ENCODE data around the gene SAP25.
"Not testable (repeated sequence)": the region's sequence is repeated elsewhere in the genome, so short reads cannot be mapped to it uniquely, and the experiment has no call there.

- TF ChIP-seq EZH2 (IDR thresholded peaks at IDR 0.05; ENCODE audit: low read depth, low read length, severe bottlenecking); RBBP5 (IDR thresholded peaks at IDR 0.05; ENCODE audit: borderline replicate concordance, low read depth, low read length); TBP (IDR thresholded peaks at IDR 0.05; ENCODE audit: low read depth, low read length); CTCF (IDR thresholded peaks at IDR 0.05; ENCODE audit: control extremely low read depth in 1 of 3, insufficient read depth in 1 of 3, low read depth in 1 of 3, low read length in 3 of 3); MAFK (IDR thresholded peaks at IDR 0.05; ENCODE audit: low read depth, low read length); ZNF274 (IDR thresholded peaks at IDR 0.05; ENCODE audit: borderline replicate concordance, extremely low read depth, low read length); EP300 (IDR thresholded peaks at IDR 0.05; ENCODE audit: borderline replicate concordance in 1 of 2, low read depth in 2 of 2, low read length in 2 of 2): not testable (repeated sequence)
Observed at GRCh38 chr7:100536695-100537094, 37.0 kb downstream of the SAP25 start.
